ENCODE results near the gene HOXA4.

The HOXA4 gene

GRCh38 chr7:27088002-27088922 lies 42.3 kb downstream of the HOXA4 start:
- TF ChIP-seq ZFX (IDR thresholded peaks at IDR 0.05) = no peak
- TF ChIP-seq, protein P1, sequence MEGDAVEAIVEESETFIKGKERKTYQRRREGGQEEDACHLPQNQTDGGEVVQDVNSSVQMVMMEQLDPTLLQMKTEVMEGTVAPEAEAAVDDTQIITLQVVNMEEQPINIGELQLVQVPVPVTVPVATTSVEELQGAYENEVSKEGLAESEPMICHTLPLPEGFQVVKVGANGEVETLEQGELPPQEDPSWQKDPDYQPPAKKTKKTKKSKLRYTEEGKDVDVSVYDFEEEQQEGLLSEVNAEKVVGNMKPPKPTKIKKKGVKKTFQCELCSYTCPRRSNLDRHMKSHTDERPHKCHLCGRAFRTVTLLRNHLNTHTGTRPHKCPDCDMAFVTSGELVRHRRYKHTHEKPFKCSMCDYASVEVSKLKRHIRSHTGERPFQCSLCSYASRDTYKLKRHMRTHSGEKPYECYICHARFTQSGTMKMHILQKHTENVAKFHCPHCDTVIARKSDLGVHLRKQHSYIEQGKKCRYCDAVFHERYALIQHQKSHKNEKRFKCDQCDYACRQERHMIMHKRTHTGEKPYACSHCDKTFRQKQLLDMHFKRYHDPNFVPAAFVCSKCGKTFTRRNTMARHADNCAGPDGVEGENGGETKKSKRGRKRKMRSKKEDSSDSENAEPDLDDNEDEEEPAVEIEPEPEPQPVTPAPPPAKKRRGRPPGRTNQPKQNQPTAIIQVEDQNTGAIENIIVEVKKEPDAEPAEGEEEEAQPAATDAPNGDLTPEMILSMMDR (conservative IDR thresholded peaks at IDR 0.05) = no peak
- H3K27ac ChIP-seq = no peak overlapping the region

GRCh38 chr7:27083646-27084045 lies 46.9 kb downstream of the HOXA4 start:
- no peak for TF ChIP-seq ZFX (IDR thresholded peaks at IDR 0.05)
- TF ChIP-seq, protein P1 (conservative IDR thresholded peaks at IDR 0.05) = no peak

GRCh38 chr7:27082171-27082570 lies 48.4 kb downstream of the HOXA4 start:
- no peak overlapping the region for H3K27ac ChIP-seq
- TF ChIP-seq, protein P1 (conservative IDR thresholded peaks at IDR 0.05) = no peak
- TF ChIP-seq ZFX (IDR thresholded peaks at IDR 0.05) = no peak

More at GRCh38 chr7:27083646-27084045, 46.9 kb downstream of the HOXA4 start:
- no peak overlapping the region for H3K27ac ChIP-seq

DNA sequence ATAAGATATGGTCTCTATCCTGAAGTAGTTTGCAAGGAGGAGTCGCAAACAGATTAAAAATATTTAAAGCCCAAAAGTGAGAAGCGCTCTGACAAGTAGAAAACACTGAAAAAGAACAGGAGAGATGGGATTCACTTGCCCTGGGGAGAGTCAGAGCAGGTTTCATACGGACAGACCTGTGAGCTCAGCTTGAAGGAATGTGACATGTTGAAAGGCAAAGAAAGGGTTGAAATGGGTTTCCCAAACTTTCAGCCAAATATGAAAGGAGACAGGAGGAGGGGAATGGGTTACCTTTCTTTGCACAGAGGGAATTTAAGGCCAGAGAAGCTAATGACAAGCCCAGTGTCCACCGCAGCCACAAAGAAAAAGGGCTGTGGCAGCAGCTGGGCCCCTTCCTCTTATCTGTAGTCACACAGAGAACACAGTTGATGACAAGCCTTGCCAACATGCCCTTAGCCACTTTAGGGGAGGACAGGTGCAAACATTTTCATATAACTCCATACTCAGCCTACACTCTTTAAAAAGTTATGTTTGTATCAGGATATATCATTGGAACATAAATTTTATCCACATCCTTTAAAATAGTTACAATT lies 49.6 kb downstream of the HOXA4 start:
- H3K27ac ChIP-seq = no peak overlapping the region

GRCh38 chr7:27079234-27079975 lies 51.2 kb downstream of the HOXA4 start:
- TF ChIP-seq ZFX (IDR thresholded peaks at IDR 0.05) = no peak
- TF ChIP-seq, protein P1 (conservative IDR thresholded peaks at IDR 0.05) = no peak
- H3K27ac ChIP-seq = no peak overlapping the region

More for the DNA sequence above, 49.6 kb downstream of the HOXA4 start:
- TF ChIP-seq ZFX (IDR thresholded peaks at IDR 0.05) = no peak

DNA sequence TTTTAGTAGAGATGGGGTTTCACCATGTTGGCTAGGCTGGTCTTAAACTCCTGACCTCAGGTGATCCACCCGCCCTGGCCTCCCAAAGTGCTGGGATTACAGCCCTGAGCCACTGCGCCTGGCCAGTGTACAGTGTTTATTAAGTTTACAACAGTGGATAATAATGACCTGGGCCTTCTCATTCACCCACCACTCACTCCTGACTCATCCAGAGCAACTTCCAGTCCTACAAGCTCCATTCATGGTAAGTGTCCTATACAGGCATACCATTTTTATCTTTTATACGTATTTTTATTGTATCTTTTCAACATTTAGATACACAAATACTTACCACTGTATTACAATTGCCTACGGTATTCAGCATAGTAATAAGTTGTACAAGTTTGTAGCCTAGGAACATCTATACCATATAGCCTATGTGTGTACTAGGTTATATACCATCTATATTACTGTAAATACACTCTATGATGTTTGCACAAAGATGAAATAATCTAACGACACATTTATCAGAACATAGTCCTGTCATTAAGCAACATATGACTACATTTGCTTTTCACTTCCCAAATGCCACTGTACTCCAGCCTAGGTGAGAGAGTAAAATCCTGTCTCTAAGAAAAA lies 51.8 kb downstream of the HOXA4 start:
- no peak overlapping the region for H3K27ac ChIP-seq
- no peak for TF ChIP-seq ZFX (IDR thresholded peaks at IDR 0.05)
- TF ChIP-seq, protein P1 (conservative IDR thresholded peaks at IDR 0.05) = no peak
